ENCODE data around the gene HS3ST4.

- TF ChIP-seq CREB1 (CRISPR knock-in tag; IDR thresholded peaks at IDR 0.05; ENCODE audit: low read depth) (no peak), CTCF (conservative IDR thresholded peaks at IDR 0.05; ENCODE audit: low read depth in 2 of 2) (no peak), POLR2AphosphoS5 (IDR thresholded peaks at IDR 0.05; ENCODE audit: low read depth) (no peak), STAT1 (IDR thresholded peaks at IDR 0.05; ENCODE audit: unreplicated experiment) (no peak), EZH2phosphoT487 (IDR thresholded peaks at IDR 0.05; ENCODE audit: unreplicated experiment) (no peak)
These were observed 96.9 kb downstream of the HS3ST4 start for GRCh38 chr16:25788637-25789036.
